Calu3 (cell line): ENCODE measurements around the gene B4GALT7. TPM values are rescaled to one million over a fixed set of nuclear protein-coding genes. Genes with fewer than 3 reads are reported as not detected.
A peak's percentile ranks its signal among the peaks of the same experiment; 100 is the strongest.

Source experiments
- BruUV-seq: library from RNA; stranded (reverse); fragments of 400-500 nt; replicated peaks from 2 replicates; lab custom pipeline; 2021; lab: Mats Ljungman, UMichigan
- CTCF ChIA-PET: fragments of 300-600 bp; sonication (Branson Sonifier 250); formaldehyde crosslinking; loops from one replicate; lab custom pipeline; 2022; ENCODE audit warnings: antibody characterized with exemption; lab: Charles Lee
- DNase-seq: peaks from one replicate; pipeline ENCODE4 v3.0.0; 2022
- H3K27ac Mint-ChIP-seq: one replicate; pipeline ENCODE4 v1.8.0; 2022; ENCODE audit warnings: mixed read lengths; ENCODE audit not compliant: unreplicated experiment
- H3K27me3 Mint-ChIP-seq: one replicate; pipeline ENCODE4 v1.8.0; 2022; ENCODE audit warnings: mixed read lengths; ENCODE audit not compliant: unreplicated experiment
- H3K36me3 Mint-ChIP-seq: one replicate; pipeline ENCODE4 v1.8.0; 2022; ENCODE audit warnings: mild to moderate bottlenecking, moderate library complexity, mixed read lengths; ENCODE audit not compliant: insufficient read depth, unreplicated experiment
- H3K4me1 Mint-ChIP-seq: one replicate; pipeline ENCODE4 v1.8.0; 2022; ENCODE audit warnings: mild to moderate bottlenecking, low read depth, mixed read lengths; ENCODE audit not compliant: unreplicated experiment
- H3K4me3 Mint-ChIP-seq: one replicate; pipeline ENCODE4 v1.8.0; 2022; ENCODE audit warnings: mild to moderate bottlenecking, low read depth, moderate library complexity, mixed read lengths; ENCODE audit not compliant: unreplicated experiment
- H3K9me3 Mint-ChIP-seq: one replicate; pipeline ENCODE4 v1.8.0; 2022; ENCODE audit warnings: low read depth, mixed read lengths; ENCODE audit not compliant: unreplicated experiment
- CTCF ChIP-seq: fragments of 200-600 bp; IDR thresholded peaks from one replicate; pipeline ENCODE4 v1.8.0; 2022; ENCODE audit warnings: antibody characterized with exemption; ENCODE audit not compliant: unreplicated experiment
- intact Hi-C: fragments of 100-400 bp; cut with micrococcal nuclease; formaldehyde crosslinking; loops from one replicate; pipeline ENCODE4 v1.10.0; 2022; ENCODE audit not compliant: unreplicated experiment
- total RNA-seq: library from RNA; stranded (reverse); gene quantifications from 2 replicates; pipeline ENCODE4 v1.2.3, GENCODE V29; 2022

B4GALT7 gene
- total RNA-seq, 1 experiment from 2014 or later, result 55.7 TPM

- CTCF ChIA-PET, result interaction anchor here (0.7 kb wide), 1 partner anchor 15 kb away, joined by 3 read pairs; the partner anchor contains the start of gene TMED9
- no peaks in the 10 kb centered on the region for H3K27me3 Mint-ChIP-seq
Observed at GRCh38 chr5:177607115-177607451, 7.2 kb downstream of the B4GALT7 start.

GRCh38 chr5:177607452-177608192 lies 7.7 kb downstream of the B4GALT7 start:
- DNase-seq, result peak; percentile 90
- CTCF ChIA-PET, result interaction anchor here (0.7 kb wide), 2 partner anchors 16 to 371 kb away, joined by 3 read pairs; partner anchors contain the start of gene TMED9

More at GRCh38 chr5:177607115-177607451, 7.2 kb downstream of the B4GALT7 start:
- no peak for DNase-seq
- no peak overlapping the region for H3K27ac Mint-ChIP-seq
- no TSS peak for BruUV-seq
- H3K9me3 Mint-ChIP-seq, result no peaks in the 10 kb centered on the region
- H3K36me3 Mint-ChIP-seq, result peaks cover 39% of the 10 kb centered on the region
- no peak for TF ChIP-seq CTCF
- no peak overlapping the region for H3K4me3 Mint-ChIP-seq
- peaks cover 17% of the 10 kb centered on the region for H3K4me1 Mint-ChIP-seq
- intact Hi-C loops, result no loop called here

GRCh38 chr5:177608243-177609075 lies 8.5 kb downstream of the B4GALT7 start:
- Mint-ChIP-seq H3K4me3 (no peak overlapping the region), H3K9me3 (no peaks in the 10 kb centered on the region), H3K27ac (peak overlapping the region; percentile 25), H3K27me3 (no peaks in the 10 kb centered on the region), H3K4me1 (peaks cover 6% of the 10 kb centered on the region), H3K36me3 (peaks cover 48% of the 10 kb centered on the region)
- intact Hi-C loops, result no loop called here
- no peak for TF ChIP-seq CTCF
- no TSS peak for BruUV-seq
- no peak for DNase-seq
- CTCF ChIA-PET, result interaction anchor here (0.7 kb wide), 2 partner anchors 370 to 434 kb away, joined by 3 to 4 read pairs; no protein-coding TSS in a partner anchor

More at GRCh38 chr5:177607452-177608192, 7.7 kb downstream of the B4GALT7 start:
- TF ChIP-seq CTCF, result peak; percentile 79
- Mint-ChIP-seq H3K9me3 (no peaks in the 10 kb centered on the region), H3K4me1 (peaks cover 11% of the 10 kb centered on the region), H3K27me3 (no peaks in the 10 kb centered on the region), H3K36me3 (peaks cover 44% of the 10 kb centered on the region), H3K4me3 (no peak overlapping the region), H3K27ac (no peak overlapping the region)
- intact Hi-C loops, result no loop called here
- BruUV-seq, result no TSS peak

GRCh38 chr5:177609076-177610059 lies 9.4 kb downstream of the B4GALT7 start:
- H3K36me3 Mint-ChIP-seq, result peaks cover 42% of the 10 kb centered on the region
- CTCF ChIA-PET, result interaction anchor here (0.7 to 1.6 kb wide), 2 partner anchors 17 to 435 kb away, joined by 4 read pairs; partner anchors contain the start of gene TMED9

More at GRCh38 chr5:177609076-177610059, 9.4 kb downstream of the B4GALT7 start:
- H3K4me1 Mint-ChIP-seq, result no peaks in the 10 kb centered on the region
- H3K27ac Mint-ChIP-seq, result no peak overlapping the region
- H3K27me3 Mint-ChIP-seq, result no peaks in the 10 kb centered on the region
- no peak for TF ChIP-seq CTCF
- intact Hi-C loops, result no loop called here
- DNase-seq, result no peak
- H3K4me3 Mint-ChIP-seq, result no peak overlapping the region
- H3K9me3 Mint-ChIP-seq, result no peaks in the 10 kb centered on the region
- BruUV-seq, result no TSS peak
